Pancreas (tissue), 10 donors: ENCODE measurements around the gene RTEL1. TPM values are rescaled to one million over a fixed set of nuclear protein-coding genes. Genes with fewer than 3 reads are reported as not detected.

Source experiments
- ATAC-seq, 4 donors: fragments of 200-7000 bp; cut with Tn5 transposase; one replicate each; pipeline versions ENCODE4 v1.8.0 to v1.9.1; 2020; ENCODE audit warnings: mild to moderate bottlenecking in 4 of 4, moderate library complexity in 4 of 4
- DNase-seq, 6 donors: peaks; one replicate each; pipeline ENCODE4 v3.0.0-alpha.2; 2020
- FAIRE-seq: peaks from 2 replicates; lab custom pipeline; 2012; peaks lifted over from hg19 to GRCh38; lab: Jason Lieb, UNC
- H3K27ac ChIP-seq, 4 donors: fragments of 200-600 bp; sonication (generic); 1 replicate in 3 of 4; 2 replicates in 1 of 4; pipeline versions ENCODE4 v1.5.0 to v1.8.0; 2020
- H3K27me3 ChIP-seq, 4 donors: fragments of 200-600 bp; one replicate each; pipeline ENCODE4 v1.8.0; 2021
- H3K36me3 ChIP-seq, 3 donors: fragments of 200-600 bp; sonication (generic) in 1 of 3; one replicate each; pipeline versions ENCODE4 v1.5.0 to v1.8.0; 2020 to 2021
- H3K4me1 ChIP-seq, 3 donors: fragments of 200-600 bp; one replicate each; pipeline ENCODE4 v1.8.0; 2021
- H3K4me3 ChIP-seq, 4 donors: fragments of 200-600 bp; sonication (generic) in 2 of 4; one replicate each; pipeline versions ENCODE4 v1.5.0 to v1.8.0; 2020 to 2021
- H3K9me3 ChIP-seq, 4 donors: fragments of 200-600 bp; one replicate each; pipeline ENCODE4 v1.8.0; 2021
- WGBS, 2 donors: extraction: QIAGEN DNeasy Blood & Tissue Kit; methylation state at CpG; one replicate each; pipeline ENCODE4 v1.1.7; 2013; 5-methylcytosine and 5-hydroxymethylcytosine counted together
- intact Hi-C, 3 donors: fragments of 100-400 bp; cut with DNase I; formaldehyde crosslinking; loops; one replicate each; pipeline versions ENCODE4 v1.11.1 to v1.14.2; 2022
- polyA plus RNA-seq, 2 donors: library from polyadenylated mRNA; stranded (reverse); fragments of 200-250 nt; gene quantifications; one replicate each; pipeline ENCODE4 v1.2.3, GENCODE V29; 2013
- total RNA-seq, 6 donors: library from RNA; stranded (reverse); fragmentation: NEBNext Ultra II Directional in 4 of 6; extraction: Animal tissue kit (Norgen Biotek cat#: 25700) in 4 of 6; gene quantifications; one replicate each; pipeline versions ENCODE4 v1.2.1 to v1.2.4, GENCODE V29; 2021 to 2023
- TF ChIP-seq, protein P1 (sequence below), 4 donors: fragments of 200-600 bp; sonication (generic) in 3 of 4; IDR thresholded peaks; one replicate each; pipeline versions ENCODE4 v1.5.0 to v1.8.0; 2021; ENCODE audit warnings: antibody characterized with exemption in 4 of 4
- donor health status: healthy with polysubstance abuse.
- donor health status: DM: no; HTN: no; CAD: no; lungs with moderate emphysema.
- donor health status: DM: no; HTN: no; CAD: no.
- donor health status: control.
- donor health status: control.
- donor health status: Bipolar disorder and iron deficiency.
- donor health status: DM: yes; HTN: yes; CAD: no.
- donor health status: DM: no; HTN: no; CAD: no.
- donor health status: DM: no; HTN: no; CAD: no.
- donor health status: DM: yes; HTN: yes; CAD: no.

Gene RTEL1
- total and polyA plus RNA-seq, 8 donors = 10.5 to 36.6 (median 15.0) TPM

GRCh38 chr20:63732118-63733095 lies 74.3 kb downstream of the RTEL1 start:
- TF ChIP-seq, protein P1, sequence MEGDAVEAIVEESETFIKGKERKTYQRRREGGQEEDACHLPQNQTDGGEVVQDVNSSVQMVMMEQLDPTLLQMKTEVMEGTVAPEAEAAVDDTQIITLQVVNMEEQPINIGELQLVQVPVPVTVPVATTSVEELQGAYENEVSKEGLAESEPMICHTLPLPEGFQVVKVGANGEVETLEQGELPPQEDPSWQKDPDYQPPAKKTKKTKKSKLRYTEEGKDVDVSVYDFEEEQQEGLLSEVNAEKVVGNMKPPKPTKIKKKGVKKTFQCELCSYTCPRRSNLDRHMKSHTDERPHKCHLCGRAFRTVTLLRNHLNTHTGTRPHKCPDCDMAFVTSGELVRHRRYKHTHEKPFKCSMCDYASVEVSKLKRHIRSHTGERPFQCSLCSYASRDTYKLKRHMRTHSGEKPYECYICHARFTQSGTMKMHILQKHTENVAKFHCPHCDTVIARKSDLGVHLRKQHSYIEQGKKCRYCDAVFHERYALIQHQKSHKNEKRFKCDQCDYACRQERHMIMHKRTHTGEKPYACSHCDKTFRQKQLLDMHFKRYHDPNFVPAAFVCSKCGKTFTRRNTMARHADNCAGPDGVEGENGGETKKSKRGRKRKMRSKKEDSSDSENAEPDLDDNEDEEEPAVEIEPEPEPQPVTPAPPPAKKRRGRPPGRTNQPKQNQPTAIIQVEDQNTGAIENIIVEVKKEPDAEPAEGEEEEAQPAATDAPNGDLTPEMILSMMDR (IDR thresholded peaks at IDR 0.05) = no peak
- Histone ChIP-seq H3K36me3 (peaks cover 0 to 16% (median 0%) of the 10 kb centered on the region in 3 donors), H3K9me3 (no peaks in the 10 kb centered on the region), H3K27me3 (no peaks in the 10 kb centered on the region), H3K27ac (no peak overlapping the region), H3K4me3 (no peak overlapping the region), H3K4me1 (peaks cover 0 to 8% (median 5%) of the 10 kb centered on the region in 3 donors)
- ATAC-seq (no peak), FAIRE-seq (no peak), DNase-seq (no peak)
- intact Hi-C loops = no loop called here
- 86 to 90% methylated on average over 38 of the region's 38 CpGs for WGBS, 2 donors

GRCh38 chr20:63733117-63733516 lies 75.0 kb downstream of the RTEL1 start:
- peaks cover 2 to 10% (median 9%) of the 10 kb centered on the region in 3 donors for H3K4me1 ChIP-seq
- no peak for FAIRE-seq
- peaks cover 0 to 16% (median 0%) of the 10 kb centered on the region in 3 donors for H3K36me3 ChIP-seq
- WGBS, 2 donors = 93 to 96% methylated on average over 12 to 13 of the region's 13 CpGs
- H3K9me3 ChIP-seq = no peaks in the 10 kb centered on the region
- DNase-seq = peak in 2 of 6 donors; percentile 30 to 70
- H3K27me3 ChIP-seq = no peaks in the 10 kb centered on the region
- H3K27ac ChIP-seq = no peak overlapping the region
- TF ChIP-seq, protein P1 (IDR thresholded peaks at IDR 0.05) = no peak
- no peak overlapping the region for H3K4me3 ChIP-seq
- ATAC-seq = no peak
- intact Hi-C loops = no loop called here

DNA sequence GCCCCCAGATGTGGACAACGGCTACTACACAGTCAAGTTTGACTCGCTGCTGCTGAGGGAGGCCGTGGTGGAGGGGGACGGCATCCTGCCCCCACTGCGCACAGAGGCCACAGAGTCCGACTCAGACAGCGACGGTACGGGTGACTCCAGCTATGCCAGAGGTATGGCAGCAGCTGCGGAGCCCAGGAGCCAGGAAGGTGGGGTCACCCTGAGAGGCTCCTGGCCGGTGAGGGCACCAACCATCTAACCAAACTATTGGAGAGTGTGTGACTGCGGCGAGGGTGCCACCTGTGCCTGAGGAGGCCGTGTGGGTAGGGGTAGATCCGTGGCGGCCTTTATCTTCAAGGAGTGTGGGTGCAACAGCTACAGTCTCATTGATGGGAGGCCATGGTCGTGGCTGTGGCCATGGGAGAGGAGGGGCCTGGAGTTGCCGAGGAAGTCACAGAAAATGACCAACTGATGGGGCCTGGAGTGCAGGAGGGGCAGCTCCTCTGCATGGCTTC lies 75.5 kb downstream of the RTEL1 start:
- WGBS, 2 donors = 92 to 94% methylated on average over 18 of the region's 18 CpGs
- Histone ChIP-seq H3K27ac (no peak overlapping the region), H3K4me3 (no peak overlapping the region), H3K4me1 (peaks cover 7 to 15% (median 10%) of the 10 kb centered on the region in 3 donors), H3K27me3 (no peaks in the 10 kb centered on the region), H3K9me3 (no peaks in the 10 kb centered on the region), H3K36me3 (peaks cover 0 to 16% (median 0%) of the 10 kb centered on the region in 3 donors)
- FAIRE-seq = no peak
- peak in 1 of 6 donors; percentile 59 for DNase-seq
- no peak for ATAC-seq
- intact Hi-C loops = no loop called here
- TF ChIP-seq, protein P1 (IDR thresholded peaks at IDR 0.05) = no peak

GRCh38 chr20:63734111-63734945 lies 76.2 kb downstream of the RTEL1 start:
- Histone ChIP-seq H3K27me3 (no peaks in the 10 kb centered on the region), H3K36me3 (peaks cover 0 to 16% (median 0%) of the 10 kb centered on the region in 3 donors), H3K27ac (no peak overlapping the region), H3K9me3 (no peaks in the 10 kb centered on the region), H3K4me3 (no peak overlapping the region), H3K4me1 (peaks cover 9 to 17% (median 11%) of the 10 kb centered on the region in 3 donors)
- DNase-seq (peak in 2 of 6 donors; percentile 26 to 64), ATAC-seq (no peak), FAIRE-seq (no peak)
- intact Hi-C loops = no loop called here
- TF ChIP-seq, protein P1 (IDR thresholded peaks at IDR 0.05) = no peak
- WGBS, 2 donors = 91% methylated on average over 25 of the region's 25 CpGs
